Medulla oblongata (tissue), 1 donor: ENCODE results near the gene KAZN.

Experiments
- DNase-seq: peaks from one replicate; pipeline ENCODE4 v3.0.0-alpha.2; 2015; ENCODE audit errors: extremely low spot score

The KAZN gene

GRCh38 chr1:14887044-14887566 is 288.6 kb downstream of the KAZN start:
- no peak for DNase-seq

- DNase-seq, result no peak
Measured at GRCh38 chr1:14887764-14888350, 289.4 kb downstream of the KAZN start.

GRCh38 chr1:14888374-14888773 is 289.9 kb downstream of the KAZN start:
- DNase-seq, result no peak

GRCh38 chr1:14889825-14890440 is 291.4 kb downstream of the KAZN start:
- no peak for DNase-seq

GRCh38 chr1:14891991-14892390 is 293.5 kb downstream of the KAZN start:
- no peak for DNase-seq

- peak; percentile 54 for DNase-seq
Measured at GRCh38 chr1:14894811-14895560, 296.5 kb downstream of the KAZN start.

- DNase-seq, result no peak
Measured at GRCh38 chr1:14895727-14896126, 297.2 kb downstream of the KAZN start.

GRCh38 chr1:14896381-14897079 is 298.0 kb downstream of the KAZN start:
- no peak for DNase-seq

- DNase-seq, result no peak
Measured at GRCh38 chr1:14897080-14897449, 298.6 kb downstream of the KAZN start.

- no peak for DNase-seq
Measured at GRCh38 chr1:14897547-14897946, 299.1 kb downstream of the KAZN start.

- no peak for DNase-seq
Measured at GRCh38 chr1:14897997-14898645, 299.6 kb downstream of the KAZN start.

GRCh38 chr1:14899686-14900085 is 301.2 kb downstream of the KAZN start:
- no peak for DNase-seq

- DNase-seq, result no peak
Measured at GRCh38 chr1:14901371-14901954, 303.0 kb downstream of the KAZN start.

GRCh38 chr1:14903922-14904321 is 305.4 kb downstream of the KAZN start:
- no peak for DNase-seq

- DNase-seq, result no peak
Measured at GRCh38 chr1:14906665-14907064, 308.2 kb downstream of the KAZN start.

- no peak for DNase-seq
Measured at GRCh38 chr1:14907416-14907815, 308.9 kb downstream of the KAZN start.

- no peak for DNase-seq
Measured at GRCh38 chr1:14909273-14909672, 310.8 kb downstream of the KAZN start.

GRCh38 chr1:14909920-14910460 is 311.5 kb downstream of the KAZN start:
- no peak for DNase-seq

- no peak for DNase-seq
Measured at GRCh38 chr1:14910984-14911721, 312.7 kb downstream of the KAZN start.

GRCh38 chr1:14912839-14913481 is 314.5 kb downstream of the KAZN start:
- no peak for DNase-seq
